ENCODE results near the gene TMEM255B. TPM values are rescaled to one million over a fixed set of nuclear protein-coding genes. Genes with fewer than 3 reads are reported as not detected.

The TMEM255B gene
- total RNA-seq, 1 experiment from 2014 or later, result 7.7 TPM

DNA sequence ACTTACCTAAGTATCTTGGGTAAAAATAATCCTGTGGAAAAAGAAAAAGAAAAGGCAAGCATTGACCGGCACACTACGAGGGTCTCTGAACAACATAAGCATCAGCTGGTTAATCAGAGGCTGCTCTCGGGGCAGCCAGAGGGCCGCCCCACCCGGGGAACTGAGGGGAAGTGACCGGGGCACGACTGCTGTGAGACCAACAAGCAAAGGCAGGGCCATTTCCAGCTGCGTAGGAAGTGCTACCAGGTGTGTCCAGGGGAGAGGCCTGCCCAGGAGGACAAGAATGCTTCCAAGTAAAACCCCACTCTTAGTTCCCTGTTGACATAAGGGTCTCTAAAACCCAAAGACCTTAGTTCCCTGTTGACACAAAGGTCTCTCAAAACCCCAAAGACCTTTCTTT is 89.0 kb downstream of the TMEM255B start:
- TF ChIP-seq POLR2AphosphoS5 (IDR thresholded peaks at IDR 0.05; ENCODE audit: low read depth, low read length), result no peak
- TF ChIP-seq FOSL1 (IDR thresholded peaks at IDR 0.05; ENCODE audit: low read depth), result no peak
- Histone ChIP-seq H3K79me2 (ENCODE audit: insufficient read depth, low read length) (peaks cover 66% of the 10 kb centered on the region), H3K36me3 (ENCODE audit: control insufficient read depth in 1 of 2, insufficient read depth in 2 of 2, low read length in 2 of 2) (peaks cover 0 to 12% of the 10 kb centered on the region in 2 experiments; a peak in 2 of 4 replicates), H2AFZ (ENCODE audit: low read depth, low read length, poor library complexity, severe bottlenecking) (no peak overlapping the region), H3K9ac (ENCODE audit: low read length) (no peak overlapping the region), H3K27ac (ENCODE audit: low read depth, low read length) (no peak overlapping the region), H3K27me3 (ENCODE audit: insufficient read depth, low read length) (no peaks in the 10 kb centered on the region), H3K9me3 (ENCODE audit: control insufficient read depth in 1 of 2, insufficient read depth in 1 of 2, low read depth in 1 of 2, low read length in 2 of 2) (no peaks in the 10 kb centered on the region), H3K4me3 (replicated peaks in 1 of 2; ENCODE audit: low read depth in 1 of 2, low read length in 2 of 2) (no peak overlapping the region), H3K4me2 (ENCODE audit: low read length) (no peak overlapping the region), H3K9me2 (ENCODE audit: insufficient read depth) (no peaks in the 10 kb centered on the region), H4K20me1 (ENCODE audit: insufficient read depth) (no peaks in the 10 kb centered on the region), H3K4me1 (ENCODE audit: control insufficient read depth in 1 of 2, insufficient read depth in 2 of 2, low read length in 2 of 2) (peaks cover 13 to 25% of the 10 kb centered on the region in 2 experiments)
- ATAC-seq (no peak), DNase-seq (ENCODE audit: low read depth, low spot score) (no peak)
- BruUV-seq (replicated peaks), result no TSS peak
- POLR2A ChIA-PET, result no interaction called here
- intact Hi-C loops (cut with micrococcal nuclease), result no loop called here
- RAD21 ChIA-PET (ENCODE audit: low non-redundant PET in 1 of 2, low total read pairs in 2 of 2, uncharacterized antibody in 2 of 2, unreplicated experiment in 2 of 2), result no interaction called here
- CTCF ChIA-PET, result no interaction called here

DNA sequence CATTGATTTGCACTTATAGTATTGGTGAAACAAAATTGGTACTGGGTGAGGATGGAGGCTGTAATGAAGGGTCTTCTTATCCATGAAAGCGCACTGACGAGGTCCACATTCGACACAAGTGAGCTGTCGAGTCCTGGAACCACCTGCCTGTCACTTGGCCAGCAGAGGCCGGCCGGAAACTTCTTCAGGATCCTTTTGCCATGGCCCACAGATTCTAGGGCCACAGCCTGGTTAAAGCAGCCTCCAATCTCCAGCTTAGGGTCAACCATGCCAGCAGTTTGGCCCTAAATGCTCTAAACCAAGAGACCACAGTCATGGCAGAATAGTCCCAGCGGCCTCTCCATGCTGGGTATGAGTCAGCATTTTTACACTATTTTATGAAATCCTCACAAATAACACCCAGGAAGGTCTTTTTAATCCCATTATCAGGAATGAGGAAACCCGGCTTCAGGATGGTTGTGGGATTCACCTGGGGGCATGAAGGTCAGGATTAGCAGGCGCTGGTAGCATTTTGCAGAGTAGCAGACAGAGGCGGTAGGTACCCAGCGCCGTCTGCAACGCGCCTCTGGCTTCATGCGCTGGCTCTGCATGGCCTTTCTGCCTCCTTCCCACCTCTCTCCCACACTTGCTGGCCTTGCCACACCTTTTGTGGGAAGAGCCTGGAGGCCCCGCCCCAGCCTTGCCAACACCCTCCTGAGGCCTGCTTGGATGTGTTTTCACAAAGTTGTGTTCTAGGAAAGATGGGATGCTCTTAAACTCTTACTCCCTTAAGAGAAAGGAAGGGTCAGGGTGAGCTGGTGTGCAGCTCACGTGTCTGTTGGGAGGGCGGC is 89.6 kb downstream of the TMEM255B start:
- H3K9me3 ChIP-seq (ENCODE audit: control insufficient read depth in 1 of 2, insufficient read depth in 1 of 2, low read depth in 1 of 2, low read length in 2 of 2), result no peaks in the 10 kb centered on the region
- peak overlapping the region; percentile 53 for H3K4me2 ChIP-seq (ENCODE audit: low read length)
- CTCF ChIA-PET, result no interaction called here
- H3K9ac ChIP-seq (ENCODE audit: low read length), result no peak overlapping the region
- no peak for DNase-seq (ENCODE audit: low read depth, low spot score)
- intact Hi-C loops (cut with micrococcal nuclease), result no loop called here
- no peak overlapping the region for H3K4me3 ChIP-seq (replicated peaks in 1 of 2; ENCODE audit: low read depth in 1 of 2, low read length in 2 of 2)
- no peaks in the 10 kb centered on the region for H3K9me2 ChIP-seq (ENCODE audit: insufficient read depth)
- peaks cover 13 to 25% of the 10 kb centered on the region in 2 experiments for H3K4me1 ChIP-seq (ENCODE audit: control insufficient read depth in 1 of 2, insufficient read depth in 2 of 2, low read length in 2 of 2)
- H4K20me1 ChIP-seq (ENCODE audit: insufficient read depth), result no peaks in the 10 kb centered on the region
- no TSS peak for BruUV-seq (replicated peaks)
- ATAC-seq, result peak; percentile 64
- POLR2A ChIA-PET, result no interaction called here
- peaks cover 72% of the 10 kb centered on the region for H3K79me2 ChIP-seq (ENCODE audit: insufficient read depth, low read length)
- H3K36me3 ChIP-seq (ENCODE audit: control insufficient read depth in 1 of 2, insufficient read depth in 2 of 2, low read length in 2 of 2), result peaks cover 0 to 12% of the 10 kb centered on the region in 2 experiments; a peak in 2 of 4 replicates
- H3K27me3 ChIP-seq (ENCODE audit: insufficient read depth, low read length), result no peaks in the 10 kb centered on the region
- no peak overlapping the region for H3K27ac ChIP-seq (ENCODE audit: low read depth, low read length)
- no peak overlapping the region for H2AFZ ChIP-seq (ENCODE audit: low read depth, low read length, poor library complexity, severe bottlenecking)
- RAD21 ChIA-PET (ENCODE audit: low non-redundant PET in 1 of 2, low total read pairs in 2 of 2, uncharacterized antibody in 2 of 2, unreplicated experiment in 2 of 2), result no interaction called here
- TF ChIP-seq SRF (IDR thresholded peaks at IDR 0.05; ENCODE audit: low read depth), result no peak
- TF ChIP-seq, protein P1, sequence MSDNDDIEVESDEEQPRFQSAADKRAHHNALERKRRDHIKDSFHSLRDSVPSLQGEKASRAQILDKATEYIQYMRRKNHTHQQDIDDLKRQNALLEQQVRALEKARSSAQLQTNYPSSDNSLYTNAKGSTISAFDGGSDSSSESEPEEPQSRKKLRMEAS (IDR thresholded peaks at IDR 0.05), result no peak
- TF ChIP-seq EZH2phosphoT487 (IDR thresholded peaks at IDR 0.05; ENCODE audit: borderline replicate concordance), result no peak
- TF ChIP-seq EZH2 (IDR thresholded peaks at IDR 0.05), result no peak
- no peak for TF ChIP-seq POLR2A (IDR thresholded peaks at IDR 0.05; ENCODE audit: borderline replicate concordance, extremely low read depth, insufficient read depth, insufficient read length)
- TF ChIP-seq CBX3 (IDR thresholded peaks at IDR 0.05; ENCODE audit: low read depth), result no peak
- no peak for TF ChIP-seq JUND (IDR thresholded peaks at IDR 0.05)
- no peak for TF ChIP-seq CEBPB (IDR thresholded peaks at IDR 0.05; ENCODE audit: low read depth)
- no peak for TF ChIP-seq FOSL1 (IDR thresholded peaks at IDR 0.05; ENCODE audit: low read depth)
- TF ChIP-seq, protein P2, sequence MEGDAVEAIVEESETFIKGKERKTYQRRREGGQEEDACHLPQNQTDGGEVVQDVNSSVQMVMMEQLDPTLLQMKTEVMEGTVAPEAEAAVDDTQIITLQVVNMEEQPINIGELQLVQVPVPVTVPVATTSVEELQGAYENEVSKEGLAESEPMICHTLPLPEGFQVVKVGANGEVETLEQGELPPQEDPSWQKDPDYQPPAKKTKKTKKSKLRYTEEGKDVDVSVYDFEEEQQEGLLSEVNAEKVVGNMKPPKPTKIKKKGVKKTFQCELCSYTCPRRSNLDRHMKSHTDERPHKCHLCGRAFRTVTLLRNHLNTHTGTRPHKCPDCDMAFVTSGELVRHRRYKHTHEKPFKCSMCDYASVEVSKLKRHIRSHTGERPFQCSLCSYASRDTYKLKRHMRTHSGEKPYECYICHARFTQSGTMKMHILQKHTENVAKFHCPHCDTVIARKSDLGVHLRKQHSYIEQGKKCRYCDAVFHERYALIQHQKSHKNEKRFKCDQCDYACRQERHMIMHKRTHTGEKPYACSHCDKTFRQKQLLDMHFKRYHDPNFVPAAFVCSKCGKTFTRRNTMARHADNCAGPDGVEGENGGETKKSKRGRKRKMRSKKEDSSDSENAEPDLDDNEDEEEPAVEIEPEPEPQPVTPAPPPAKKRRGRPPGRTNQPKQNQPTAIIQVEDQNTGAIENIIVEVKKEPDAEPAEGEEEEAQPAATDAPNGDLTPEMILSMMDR (IDR thresholded peaks at IDR 0.05 in 2 of 3, conservative IDR thresholded peaks at IDR 0.05 in 1 of 3; ENCODE audit: borderline replicate concordance in 1 of 3, insufficient read depth in 1 of 3, low read depth in 2 of 3, low read length in 2 of 3), result no peak
- TF ChIP-seq ZNF274 (IDR thresholded peaks at IDR 0.05; ENCODE audit: low read depth, low read length), result no peak
- TF ChIP-seq, protein P3, sequence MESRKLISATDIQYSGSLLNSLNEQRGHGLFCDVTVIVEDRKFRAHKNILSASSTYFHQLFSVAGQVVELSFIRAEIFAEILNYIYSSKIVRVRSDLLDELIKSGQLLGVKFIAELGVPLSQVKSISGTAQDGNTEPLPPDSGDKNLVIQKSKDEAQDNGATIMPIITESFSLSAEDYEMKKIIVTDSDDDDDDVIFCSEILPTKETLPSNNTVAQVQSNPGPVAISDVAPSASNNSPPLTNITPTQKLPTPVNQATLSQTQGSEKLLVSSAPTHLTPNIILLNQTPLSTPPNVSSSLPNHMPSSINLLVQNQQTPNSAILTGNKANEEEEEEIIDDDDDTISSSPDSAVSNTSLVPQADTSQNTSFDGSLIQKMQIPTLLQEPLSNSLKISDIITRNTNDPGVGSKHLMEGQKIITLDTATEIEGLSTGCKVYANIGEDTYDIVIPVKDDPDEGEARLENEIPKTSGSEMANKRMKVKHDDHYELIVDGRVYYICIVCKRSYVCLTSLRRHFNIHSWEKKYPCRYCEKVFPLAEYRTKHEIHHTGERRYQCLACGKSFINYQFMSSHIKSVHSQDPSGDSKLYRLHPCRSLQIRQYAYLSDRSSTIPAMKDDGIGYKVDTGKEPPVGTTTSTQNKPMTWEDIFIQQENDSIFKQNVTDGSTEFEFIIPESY (IDR thresholded peaks at IDR 0.05; ENCODE audit: extremely low read depth, insufficient replicate concordance, low read length), result no peak
- no peak for TF ChIP-seq EGR1 (IDR thresholded peaks at IDR 0.05; ENCODE audit: low read depth)
- TF ChIP-seq, protein P4, sequence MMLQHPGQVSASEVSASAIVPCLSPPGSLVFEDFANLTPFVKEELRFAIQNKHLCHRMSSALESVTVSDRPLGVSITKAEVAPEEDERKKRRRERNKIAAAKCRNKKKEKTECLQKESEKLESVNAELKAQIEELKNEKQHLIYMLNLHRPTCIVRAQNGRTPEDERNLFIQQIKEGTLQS (IDR thresholded peaks at IDR 0.05), result no peak
- TF ChIP-seq SIN3A (IDR thresholded peaks at IDR 0.05; ENCODE audit: low read depth), result no peak
- TF ChIP-seq POLR2AphosphoS5 (IDR thresholded peaks at IDR 0.05; ENCODE audit: low read depth, low read length), result no peak
- no peak for TF ChIP-seq ELF1 (IDR thresholded peaks at IDR 0.05; ENCODE audit: borderline replicate concordance, low read depth)
